Uterus (tissue), 4 donors: ENCODE results near the gene AMH. TPM values are rescaled to one million over a fixed set of nuclear protein-coding genes. Genes with fewer than 3 reads are reported as not detected.

Source experiments
- DNase-seq, 2 donors: peaks; one replicate each; pipeline ENCODE4 v3.0.0-alpha.2; 2019 to 2020
- H3K27ac ChIP-seq, 2 donors: fragments of 200-600 bp; sonication (generic); 1 replicate in 1 of 2; 2 replicates in 1 of 2; pipeline ENCODE4 v1.5.1; 2016 to 2018
- H3K27me3 ChIP-seq, 2 donors: fragments of 200-600 bp; sonication (generic); one replicate each; pipeline ENCODE4 v1.5.1; 2018 to 2019; ENCODE audit warnings: control low read depth in 1 of 2
- H3K36me3 ChIP-seq, 2 donors: fragments of 200-600 bp; sonication (generic); one replicate each; pipeline ENCODE4 v1.5.1; 2019; ENCODE audit warnings: control low read depth in 1 of 2
- H3K4me1 ChIP-seq, 2 donors: fragments of 200-600 bp; sonication (generic); one replicate each; pipeline ENCODE4 v1.5.1; 2018 to 2019; ENCODE audit warnings: control low read depth in 1 of 2
- H3K4me3 ChIP-seq, 2 donors: fragments of 200-600 bp; sonication (generic); 1 replicate in 1 of 2; 2 replicates in 1 of 2; pipeline ENCODE4 v1.5.1; 2018 to 2019; ENCODE audit warnings: mild to moderate bottlenecking in 1 of 2
- H3K9me3 ChIP-seq, 2 donors: fragments of 200-600 bp; sonication (generic); one replicate each; pipeline ENCODE4 v1.5.1; 2019; ENCODE audit warnings: control low read depth in 1 of 2
- POLR2A ChIP-seq, 2 donors: fragments of 450-650 bp; IDR thresholded peaks; one replicate each; pipeline ENCODE4 v1.6.1; 2016; ENCODE audit warnings: antibody characterized with exemption in 2 of 2, mild to moderate bottlenecking in 1 of 2, moderate library complexity in 1 of 2
- intact Hi-C: fragments of 100-400 bp; cut with DNase I; formaldehyde crosslinking; loops from one replicate; pipeline ENCODE4 v1.15.1; 2023; ENCODE audit warnings: low total_unique reads
- total RNA-seq, 4 donors: library from RNA; depleted of rRNA in 3 of 4; stranded (reverse); fragments of >200 nt in 3 of 4; gene quantifications; one replicate each; pipeline versions ENCODE4 v1.1.0 to v1.2.4, GENCODE V29; 2014 to 2023
- TF ChIP-seq, protein P1 (sequence below), 4 experiments: fragments of 200-600 bp in 2 of 4; fragments of 450-650 bp in 2 of 4; sonication (generic) in 2 of 4; IDR thresholded peaks; one replicate each; pipeline ENCODE4 v1.5.1; 2016 to 2019; ENCODE audit warnings: antibody characterized with exemption in 4 of 4, mild to moderate bottlenecking in 2 of 4, moderate library complexity in 1 of 4
- donor health status: DM: yes; HTN: yes; CAD: no.

Gene AMH
- total RNA-seq, 4 donors from 2014 or later: 0.35 to 3.5 TPM; not detected in 2

DNA sequence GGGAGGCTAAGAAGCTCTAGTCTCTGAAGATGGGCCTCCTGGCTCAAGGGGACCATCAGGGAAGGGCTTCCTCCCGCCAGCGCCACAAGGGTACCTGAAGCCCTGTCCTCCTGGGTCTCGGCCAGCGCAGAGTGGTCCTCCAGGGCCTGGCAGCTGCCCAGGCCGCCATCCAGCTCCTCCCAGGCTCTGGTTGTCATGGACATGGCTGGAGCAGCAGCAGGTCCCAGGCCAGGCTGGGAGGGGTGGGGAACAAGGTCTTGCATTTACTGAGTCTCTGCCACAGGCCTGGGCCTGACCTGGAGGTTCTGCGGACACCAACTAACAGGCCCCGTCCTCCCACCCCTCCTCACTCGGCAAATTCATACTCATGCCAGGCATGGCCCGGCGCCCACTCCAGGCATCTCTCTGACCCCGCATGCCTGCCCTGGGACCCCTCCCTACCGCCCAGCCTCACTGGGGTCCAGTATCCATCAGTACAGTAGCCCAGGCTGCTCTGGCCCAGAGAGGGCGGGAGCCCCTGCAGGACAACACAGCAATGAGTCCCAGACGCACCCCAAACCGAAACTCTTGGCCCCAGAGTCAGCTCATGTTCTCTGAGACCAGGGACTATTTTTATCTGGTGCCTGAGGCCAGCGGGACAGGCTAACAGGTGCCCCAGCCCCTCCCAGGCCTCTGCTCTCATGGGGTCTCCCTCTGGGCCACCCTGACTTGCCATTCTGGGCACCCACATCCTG lies 6.2 kb downstream of the AMH start:
- no peak for DNase-seq
- TF ChIP-seq, protein P1, sequence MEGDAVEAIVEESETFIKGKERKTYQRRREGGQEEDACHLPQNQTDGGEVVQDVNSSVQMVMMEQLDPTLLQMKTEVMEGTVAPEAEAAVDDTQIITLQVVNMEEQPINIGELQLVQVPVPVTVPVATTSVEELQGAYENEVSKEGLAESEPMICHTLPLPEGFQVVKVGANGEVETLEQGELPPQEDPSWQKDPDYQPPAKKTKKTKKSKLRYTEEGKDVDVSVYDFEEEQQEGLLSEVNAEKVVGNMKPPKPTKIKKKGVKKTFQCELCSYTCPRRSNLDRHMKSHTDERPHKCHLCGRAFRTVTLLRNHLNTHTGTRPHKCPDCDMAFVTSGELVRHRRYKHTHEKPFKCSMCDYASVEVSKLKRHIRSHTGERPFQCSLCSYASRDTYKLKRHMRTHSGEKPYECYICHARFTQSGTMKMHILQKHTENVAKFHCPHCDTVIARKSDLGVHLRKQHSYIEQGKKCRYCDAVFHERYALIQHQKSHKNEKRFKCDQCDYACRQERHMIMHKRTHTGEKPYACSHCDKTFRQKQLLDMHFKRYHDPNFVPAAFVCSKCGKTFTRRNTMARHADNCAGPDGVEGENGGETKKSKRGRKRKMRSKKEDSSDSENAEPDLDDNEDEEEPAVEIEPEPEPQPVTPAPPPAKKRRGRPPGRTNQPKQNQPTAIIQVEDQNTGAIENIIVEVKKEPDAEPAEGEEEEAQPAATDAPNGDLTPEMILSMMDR (IDR thresholded peaks at IDR 0.05): no peak
- no peak for TF ChIP-seq POLR2A (IDR thresholded peaks at IDR 0.05)
- Histone ChIP-seq H3K4me3 (no peak overlapping the region), H3K36me3 (no peaks in the 10 kb centered on the region), H3K27ac (no peak overlapping the region), H3K9me3 (no peaks in the 10 kb centered on the region), H3K4me1 (peaks cover 0 to 30% of the 10 kb centered on the region in 2 donors), H3K27me3 (peaks cover 0 to 23% of the 10 kb centered on the region in 2 donors)
- intact Hi-C loops: no loop called here

DNA sequence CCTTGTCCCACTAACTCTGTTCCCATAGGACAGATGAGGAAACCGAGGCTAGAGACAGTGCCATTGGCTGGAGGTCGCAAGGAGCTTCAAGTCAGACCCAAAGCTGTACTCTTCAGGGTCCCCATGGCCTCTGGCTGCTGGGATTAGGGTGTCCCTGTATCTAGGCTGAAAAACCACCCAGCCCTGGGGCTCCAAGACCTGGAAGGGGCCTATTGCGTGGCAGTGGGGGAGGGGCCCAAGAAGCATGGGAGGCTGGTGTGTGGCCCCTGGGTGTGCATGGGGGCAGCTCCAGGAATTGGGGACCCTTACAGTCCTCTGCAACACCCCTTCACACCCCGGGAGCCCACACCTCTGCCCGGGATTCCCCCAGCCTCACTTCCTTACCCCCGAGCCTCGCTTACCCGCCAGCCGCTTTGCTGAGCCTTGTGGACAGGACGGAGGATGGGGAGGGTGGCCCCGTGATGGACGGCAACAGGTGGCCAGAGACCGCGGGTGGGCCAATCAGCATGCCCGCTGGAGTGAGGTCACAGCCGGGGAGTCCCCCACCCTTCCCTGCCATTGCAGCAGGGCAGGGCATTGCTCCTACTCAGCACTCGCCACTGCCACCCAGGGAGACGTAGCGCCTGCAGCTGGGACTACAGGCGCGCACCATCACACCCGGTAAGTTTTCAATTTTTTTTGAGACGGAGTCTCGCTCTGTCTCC lies 7.0 kb downstream of the AMH start, which contains the start of gene JSRP1:
JSRP1 (minus strand) TSS at position 436 of the 704 bp plus-strand sequence. CDS start 1,103 bp downstream, outside the sequence.
- Histone ChIP-seq H3K27me3 (peaks cover 0 to 14% of the 10 kb centered on the region in 2 donors), H3K36me3 (no peaks in the 10 kb centered on the region), H3K27ac (no peak within 1 kb of the TSS), H3K4me3 (no peak within 1 kb of the TSS), H3K9me3 (no peaks in the 10 kb centered on the region), H3K4me1 (peaks cover 0 to 23% of the 10 kb centered on the region in 2 donors)
- DNase-seq: no peak
- no peak for TF ChIP-seq POLR2A (IDR thresholded peaks at IDR 0.05)
- TF ChIP-seq, protein P1 (IDR thresholded peaks at IDR 0.05): no peak
- intact Hi-C loops: no loop called here

- Histone ChIP-seq H3K27me3 (no peaks in the 10 kb centered on the region), H3K9me3 (no peaks in the 10 kb centered on the region), H3K36me3 (no peaks in the 10 kb centered on the region), H3K4me3 (no peak overlapping the region), H3K4me1 (no peaks in the 10 kb centered on the region), H3K27ac (no peak overlapping the region)
- intact Hi-C loops: no loop called here
- no peak for DNase-seq
- no peak for TF ChIP-seq POLR2A (IDR thresholded peaks at IDR 0.05)
- TF ChIP-seq, protein P1 (IDR thresholded peaks at IDR 0.05): no peak
These were observed 10.2 kb downstream of the AMH start for GRCh38 chr19:2259336-2259735.

DNA sequence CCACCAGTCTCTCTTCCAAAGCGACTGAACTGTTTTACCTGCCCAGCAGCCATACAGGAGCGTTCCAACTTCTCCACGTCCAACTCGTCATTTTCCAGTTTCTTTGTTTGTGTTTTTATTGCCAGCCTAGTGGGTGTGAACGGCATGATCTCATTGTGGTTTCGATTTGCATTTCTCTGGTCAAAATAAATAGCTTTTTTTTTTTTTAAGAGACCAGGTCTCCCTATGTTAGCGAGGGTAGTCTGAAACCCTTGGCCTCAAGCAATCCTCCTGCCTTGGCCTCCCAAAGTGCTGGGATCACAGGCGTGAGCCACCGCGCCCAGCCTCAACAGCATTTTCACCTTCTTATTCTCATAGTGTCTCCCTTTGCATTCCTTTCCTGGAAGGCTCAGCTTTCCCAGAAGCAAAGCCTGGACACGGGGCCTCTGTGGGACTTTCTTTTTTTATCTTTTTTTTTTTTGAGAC lies 11.2 kb downstream of the AMH start:
- H3K36me3 ChIP-seq: no peaks in the 10 kb centered on the region
- intact Hi-C loops: no loop called here
- H3K27ac ChIP-seq: no peak overlapping the region
- no peaks in the 10 kb centered on the region for H3K4me1 ChIP-seq
- no peaks in the 10 kb centered on the region for H3K27me3 ChIP-seq
- DNase-seq: no peak
- no peak overlapping the region for H3K4me3 ChIP-seq
- TF ChIP-seq POLR2A (IDR thresholded peaks at IDR 0.05): no peak
- TF ChIP-seq, protein P1 (IDR thresholded peaks at IDR 0.05): no peak
- H3K9me3 ChIP-seq: no peaks in the 10 kb centered on the region
